SK-N-SH (cell line): ENCODE measurements around the gene NUBP1. TPM values are rescaled to one million over a fixed set of nuclear protein-coding genes. Genes with fewer than 3 reads are reported as not detected.

Experiments used
- CTCF ChIA-PET: fragments of 300-600, 350-600 bp; formaldehyde crosslinking; extraction: SDS; loops from one replicate; lab custom pipeline; 2021; lab: Yijun Ruan, JAX
- POLR2A ChIA-PET: fragments of 350-600 bp; sonication (Branson Sonifier 250); formaldehyde crosslinking; extraction: SDS; loops from one replicate; lab custom pipeline; 2020; ENCODE audit warnings: antibody characterized with exemption, inconsistent platforms; lab: Yijun Ruan, JAX
- DNase-seq: peaks from one replicate; pipeline ENCODE4 v3.0.0; 2012
- H2AFZ ChIP-seq: fragments of 200-600 bp; sonication (generic); 2 replicates; pipeline ENCODE4 v1.8.1; 2016; ENCODE audit warnings: antibody characterized with exemption, mild to moderate bottlenecking, low read depth
- H3F3A ChIP-seq: fragments of 200-600 bp; sonication (generic); replicated peaks from 2 replicates; pipeline ENCODE3; 2016; ENCODE audit warnings: antibody characterized with exemption, mild to moderate bottlenecking; ENCODE audit not compliant: insufficient read depth
- H3K27ac ChIP-seq, 2 experiments: fragments of 200-500 bp in 1 of 2; fragments of 200-600 bp in 1 of 2; sonication (Bioruptor generic) in 1 of 2; sonication (generic), shearing (Covaris generic) in 1 of 2; 2 replicates each; pipeline versions ENCODE4 v1.5.1 to v1.6.1; 2014 to 2016; ENCODE audit warnings: low read depth in 2 of 2, inconsistent platforms in 1 of 2, low read length in 1 of 2, mild to moderate bottlenecking in 1 of 2, mixed read lengths in 1 of 2
- H3K27me3 ChIP-seq: fragments of 200-600 bp; sonication (generic), shearing (Covaris generic); 2 replicates; pipeline ENCODE4 v1.6.1; 2016; ENCODE audit warnings: mixed run types; ENCODE audit not compliant: insufficient read depth
- H3K36me3 ChIP-seq, 2 experiments: fragments of 200-500 bp in 1 of 2; fragments of 200-600 bp in 1 of 2; sonication (Bioruptor generic) in 1 of 2; sonication (generic) in 1 of 2; replicated peaks in 1 of 2; 2 replicates each; pipeline versions ENCODE3 to v1.5.1; 2014 to 2016; ENCODE audit warnings: low read length in 1 of 2, mild to moderate bottlenecking in 1 of 2; ENCODE audit not compliant: insufficient read depth in 2 of 2, control insufficient read depth in 1 of 2
- H3K4me1 ChIP-seq, 2 experiments: fragments of 200-500 bp in 1 of 2; fragments of 200-600 bp in 1 of 2; sonication (Bioruptor generic) in 1 of 2; sonication (generic), shearing (Covaris generic) in 1 of 2; 2 replicates each; pipeline versions ENCODE4 v1.5.1 to v1.6.1; 2014 to 2016; ENCODE audit warnings: low read depth in 1 of 2, low read length in 1 of 2, mixed run types in 1 of 2; ENCODE audit not compliant: insufficient read depth in 2 of 2, control insufficient read depth in 1 of 2
- H3K4me2 ChIP-seq: fragments of 200-600 bp; sonication (generic), shearing (Covaris generic); 2 replicates; pipeline ENCODE4 v1.6.1; 2017; ENCODE audit warnings: mixed run types
- H3K4me3 ChIP-seq, 2 experiments: fragments of 200-500 bp in 1 of 2; fragments of 200-600 bp in 1 of 2; sonication (Bioruptor generic) in 1 of 2; sonication (generic), shearing (Covaris generic) in 1 of 2; 2 replicates each; pipeline versions ENCODE4 v1.5.1 to v1.8.1; 2014 to 2016; ENCODE audit warnings: low read depth in 2 of 2, inconsistent platforms in 1 of 2, low read length in 1 of 2, mild to moderate bottlenecking in 1 of 2, mixed read lengths in 1 of 2, moderate library complexity in 1 of 2
- H3K79me2 ChIP-seq: fragments of 200-600 bp; sonication (generic); 2 replicates; pipeline ENCODE4 v1.8.1; 2017; ENCODE audit warnings: mild to moderate bottlenecking; ENCODE audit not compliant: insufficient read depth
- H3K9ac ChIP-seq: fragments of 200-600 bp; sonication (generic); 2 replicates; pipeline ENCODE4 v1.6.1; 2017; ENCODE audit warnings: mixed run types
- H3K9me2 ChIP-seq: fragments of 200-600 bp; sonication (generic); 2 replicates; pipeline ENCODE4 v1.6.1; 2017; ENCODE audit warnings: mixed run types
- H3K9me3 ChIP-seq: fragments of 200-600 bp; sonication (generic); 2 replicates; pipeline ENCODE4 v1.6.1; 2017; ENCODE audit warnings: mixed run types, mild to moderate bottlenecking, moderate library complexity
- H4K20me1 ChIP-seq: fragments of 200-600 bp; sonication (generic); 2 replicates; pipeline ENCODE4 v1.6.1; 2017; ENCODE audit warnings: mild to moderate bottlenecking, mixed run types; ENCODE audit not compliant: insufficient read depth
- CHD2 ChIP-seq: fragments of 150-350 bp; IDR thresholded peaks from 2 replicates; pipeline ENCODE4 v1.6.1; 2018; ENCODE audit warnings: low read length; ENCODE audit not compliant: partially characterized antibody
- ELF1 ChIP-seq: IDR thresholded peaks from 2 replicates; pipeline ENCODE4 v1.4.0; 2012
- FOXM1 ChIP-seq: IDR thresholded peaks from 2 replicates; pipeline ENCODE4 v1.4.0; 2012; ENCODE audit warnings: low read depth, mild to moderate bottlenecking
- GATA2 ChIP-seq: sonication (generic); formaldehyde crosslinking; IDR thresholded peaks from 2 replicates; pipeline ENCODE4 v1.5.0; 2020; ENCODE audit warnings: mild to moderate bottlenecking, missing genetic modification reagents
- JUND ChIP-seq: IDR thresholded peaks from 2 replicates; pipeline ENCODE4 v1.4.0; 2012
- POLR2AphosphoS5 ChIP-seq: IDR thresholded peaks from 2 replicates; pipeline ENCODE4 v1.6.1; 2012; ENCODE audit warnings: low read depth, low read length
- RAD21 ChIP-seq: IDR thresholded peaks from 2 replicates; pipeline ENCODE4 v1.6.1; 2012; ENCODE audit warnings: mild to moderate bottlenecking, low read length
- RCOR1 ChIP-seq: fragments of 150-350 bp; IDR thresholded peaks from 2 replicates; pipeline ENCODE4 v1.6.1; 2017; ENCODE audit warnings: antibody characterized with exemption, low read length
- RFX5 ChIP-seq: IDR thresholded peaks from 2 replicates; pipeline ENCODE4 v1.6.1; 2012; ENCODE audit warnings: mild to moderate bottlenecking, improper control_type of control experiment, low read length
- RXRA ChIP-seq: IDR thresholded peaks from 2 replicates; pipeline ENCODE4 v1.4.0; 2012; ENCODE audit warnings: low read depth, mild to moderate bottlenecking, borderline replicate concordance
- SMC3 ChIP-seq: IDR thresholded peaks from 2 replicates; pipeline ENCODE4 v1.6.1; 2012; ENCODE audit warnings: low read depth, low read length, improper control_type of control experiment
- TAF1 ChIP-seq: IDR thresholded peaks from 2 replicates; pipeline ENCODE4 v1.6.1; 2012; ENCODE audit warnings: low read depth, mild to moderate bottlenecking, low read length, moderate library complexity, borderline replicate concordance
- YY1 ChIP-seq: IDR thresholded peaks from 2 replicates; pipeline ENCODE4 v1.4.0; 2012; ENCODE audit warnings: low read depth, mild to moderate bottlenecking
- WGBS: methylation state at CpG from one replicate; pipeline ENCODE4 v1.1.6; 2017; ENCODE audit warnings: low lambda C conversion rate; 5-methylcytosine and 5-hydroxymethylcytosine counted together
- polyA plus RNA-seq, 3 experiments: library from polyadenylated mRNA; depleted of rRNA; stranded (reverse); fragments of >200 nt; gene quantifications; 2 replicates each; pipeline ENCODE4 v1.2.3, GENCODE V29; 2012
- TF ChIP-seq, protein P1 (sequence below): IDR thresholded peaks from 2 replicates; pipeline ENCODE4 v1.4.0; 2012; ENCODE audit warnings: low read depth, borderline replicate concordance
- TF ChIP-seq, protein P2 (sequence below): fragments of 150-350 bp; IDR thresholded peaks from 2 replicates; pipeline ENCODE4 v1.6.1; 2016; ENCODE audit warnings: mild to moderate bottlenecking, low read depth, low read length
- TF ChIP-seq, protein P3 (sequence below): IDR thresholded peaks from 2 replicates; pipeline ENCODE4; 2012
- TF ChIP-seq, protein P4 (sequence below): IDR thresholded peaks from 2 replicates; pipeline ENCODE4 v1.4.0; 2012; ENCODE audit warnings: low read depth, borderline replicate concordance
- TF ChIP-seq, protein P5 (sequence below): fragments of 200-600 bp; sonication (generic); IDR thresholded peaks from 2 replicates; pipeline ENCODE4 v1.6.1; 2017; ENCODE audit warnings: antibody characterized with exemption, mild to moderate bottlenecking, moderate library complexity

Gene NUBP1
- polyA plus RNA-seq, 1 of the 3 experiments (the other 2 are of a cell fraction) = 49.8 TPM

DNA sequence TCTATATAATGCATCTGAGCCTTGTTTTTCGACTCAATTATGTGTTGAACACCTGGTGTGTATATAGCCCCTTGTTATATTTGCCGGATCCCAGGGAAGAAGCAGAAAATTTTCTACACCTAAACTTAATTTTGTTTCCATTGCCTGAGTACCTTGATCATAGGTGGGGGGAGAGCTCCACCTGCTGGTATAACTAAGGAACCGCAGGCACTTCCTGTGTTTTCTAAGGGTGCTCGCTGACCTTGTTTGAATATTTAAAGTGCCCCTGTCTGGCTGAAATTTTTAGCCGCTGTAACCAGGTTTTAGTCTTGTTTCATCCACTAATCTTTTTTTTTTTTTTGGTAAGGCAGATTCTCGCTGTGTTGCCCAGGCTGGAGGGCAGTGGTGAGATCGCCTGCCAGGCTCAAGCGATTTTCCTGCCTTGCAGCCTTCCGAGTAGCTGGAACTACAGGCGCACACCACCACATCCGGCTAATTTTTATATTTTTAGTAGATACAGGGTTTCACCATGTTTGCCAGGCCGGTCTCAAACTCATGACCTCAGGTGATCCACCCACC, 6.5 kb upstream of the NUBP1 start:
- DNase-seq = peak; percentile 70

DNA sequence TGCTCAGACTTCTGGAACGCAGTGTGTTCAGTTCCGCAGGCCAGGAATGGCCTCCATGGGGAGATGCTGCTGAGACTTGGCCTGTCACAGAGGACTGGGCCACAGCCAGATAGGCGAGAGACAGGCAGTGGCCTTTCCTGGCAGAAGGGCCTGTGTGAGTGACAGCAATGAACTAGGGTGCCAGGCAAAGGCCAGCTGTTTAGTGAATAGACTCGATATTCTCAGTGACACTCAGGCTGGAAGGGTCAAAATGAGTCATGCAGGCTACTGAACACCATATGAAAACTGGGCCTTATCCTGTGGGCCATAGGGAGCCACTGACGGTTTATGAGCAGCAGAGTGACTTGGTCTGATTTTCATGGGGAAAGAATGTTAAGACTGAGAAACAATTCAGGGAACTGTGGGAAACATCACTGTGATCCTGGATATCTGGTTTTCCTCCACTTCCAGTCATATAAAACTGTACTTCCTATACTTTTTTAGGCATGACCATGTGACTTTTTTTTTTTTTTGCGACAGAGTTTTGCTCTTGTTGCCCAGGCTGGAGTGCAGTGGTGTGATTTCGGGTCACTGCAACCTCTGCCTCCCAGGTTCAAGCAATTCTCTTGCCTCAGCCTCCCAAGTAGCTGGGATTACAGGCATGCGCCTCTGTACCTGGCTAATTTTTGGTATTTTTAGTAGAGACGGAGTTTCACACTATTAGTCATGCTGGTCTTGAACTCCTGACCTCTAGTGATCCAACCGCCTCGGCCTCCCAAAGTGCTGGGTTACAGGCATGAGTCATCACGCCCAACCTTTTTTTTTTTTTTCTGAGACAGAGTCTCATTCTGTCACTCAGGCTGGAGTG, 5.2 kb upstream of the NUBP1 start:
- no peaks in the 10 kb centered on the region for H3K79me2 ChIP-seq
- H3K36me3 ChIP-seq = no peaks in the 10 kb centered on the region
- POLR2A ChIA-PET = no interaction called here
- 0 out of 2 replicates have a peak overlapping the region, but pooled peaks have one; percentile 12 for H2AFZ ChIP-seq
- no peak overlapping the region for H3K9ac ChIP-seq
- H4K20me1 ChIP-seq = no peaks in the 10 kb centered on the region
- H3K27me3 ChIP-seq = no peaks in the 10 kb centered on the region
- H3F3A ChIP-seq = peaks cover 15% of the 10 kb centered on the region
- H3K4me1 ChIP-seq = peaks cover 3 to 23% of the 10 kb centered on the region in 2 experiments; a peak in 2 of 4 replicates
- H3K9me3 ChIP-seq = no peaks in the 10 kb centered on the region
- no peak for DNase-seq
- CTCF ChIA-PET = interaction anchor here (0.7 to 10.8 kb wide), 12 partner anchors 11 to 514 kb away, joined by 3 to 305 read pairs (median 5); partner anchors contain the start of gene EMP2
- 45% methylated on average over 12 of the region's 12 CpGs for WGBS
- no peak overlapping the region for H3K4me3 ChIP-seq
- H3K27ac ChIP-seq = peak overlapping the region; percentile 6 to 63; a peak in 2 of 4 replicates
- H3K4me2 ChIP-seq = no peak overlapping the region
- H3K9me2 ChIP-seq = no peaks in the 10 kb centered on the region
- TF ChIP-seq, protein P1, sequence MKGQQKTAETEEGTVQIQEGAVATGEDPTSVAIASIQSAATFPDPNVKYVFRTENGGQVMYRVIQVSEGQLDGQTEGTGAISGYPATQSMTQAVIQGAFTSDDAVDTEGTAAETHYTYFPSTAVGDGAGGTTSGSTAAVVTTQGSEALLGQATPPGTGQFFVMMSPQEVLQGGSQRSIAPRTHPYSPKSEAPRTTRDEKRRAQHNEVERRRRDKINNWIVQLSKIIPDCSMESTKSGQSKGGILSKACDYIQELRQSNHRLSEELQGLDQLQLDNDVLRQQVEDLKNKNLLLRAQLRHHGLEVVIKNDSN = no peak
- TF ChIP-seq, protein P2, sequence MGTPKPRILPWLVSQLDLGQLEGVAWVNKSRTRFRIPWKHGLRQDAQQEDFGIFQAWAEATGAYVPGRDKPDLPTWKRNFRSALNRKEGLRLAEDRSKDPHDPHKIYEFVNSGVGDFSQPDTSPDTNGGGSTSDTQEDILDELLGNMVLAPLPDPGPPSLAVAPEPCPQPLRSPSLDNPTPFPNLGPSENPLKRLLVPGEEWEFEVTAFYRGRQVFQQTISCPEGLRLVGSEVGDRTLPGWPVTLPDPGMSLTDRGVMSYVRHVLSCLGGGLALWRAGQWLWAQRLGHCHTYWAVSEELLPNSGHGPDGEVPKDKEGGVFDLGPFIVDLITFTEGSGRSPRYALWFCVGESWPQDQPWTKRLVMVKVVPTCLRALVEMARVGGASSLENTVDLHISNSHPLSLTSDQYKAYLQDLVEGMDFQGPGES = no peak
- TF ChIP-seq CHD2 (no peak), ELF1 (no peak), JUND (peak; percentile 87), RCOR1 (no peak), RXRA (peak; percentile 97), RFX5 (no peak), GATA2 (CRISPR knock-in tag) (no peak), FOXM1 (no peak), TAF1 (no peak)
- TF ChIP-seq, protein P3, sequence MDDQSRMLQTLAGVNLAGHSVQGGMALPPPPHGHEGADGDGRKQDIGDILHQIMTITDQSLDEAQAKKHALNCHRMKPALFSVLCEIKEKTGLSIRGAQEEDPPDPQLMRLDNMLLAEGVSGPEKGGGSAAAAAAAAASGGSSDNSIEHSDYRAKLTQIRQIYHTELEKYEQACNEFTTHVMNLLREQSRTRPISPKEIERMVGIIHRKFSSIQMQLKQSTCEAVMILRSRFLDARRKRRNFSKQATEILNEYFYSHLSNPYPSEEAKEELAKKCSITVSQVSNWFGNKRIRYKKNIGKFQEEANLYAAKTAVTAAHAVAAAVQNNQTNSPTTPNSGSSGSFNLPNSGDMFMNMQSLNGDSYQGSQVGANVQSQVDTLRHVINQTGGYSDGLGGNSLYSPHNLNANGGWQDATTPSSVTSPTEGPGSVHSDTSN = peak; percentile 61
- TF ChIP-seq, protein P4, sequence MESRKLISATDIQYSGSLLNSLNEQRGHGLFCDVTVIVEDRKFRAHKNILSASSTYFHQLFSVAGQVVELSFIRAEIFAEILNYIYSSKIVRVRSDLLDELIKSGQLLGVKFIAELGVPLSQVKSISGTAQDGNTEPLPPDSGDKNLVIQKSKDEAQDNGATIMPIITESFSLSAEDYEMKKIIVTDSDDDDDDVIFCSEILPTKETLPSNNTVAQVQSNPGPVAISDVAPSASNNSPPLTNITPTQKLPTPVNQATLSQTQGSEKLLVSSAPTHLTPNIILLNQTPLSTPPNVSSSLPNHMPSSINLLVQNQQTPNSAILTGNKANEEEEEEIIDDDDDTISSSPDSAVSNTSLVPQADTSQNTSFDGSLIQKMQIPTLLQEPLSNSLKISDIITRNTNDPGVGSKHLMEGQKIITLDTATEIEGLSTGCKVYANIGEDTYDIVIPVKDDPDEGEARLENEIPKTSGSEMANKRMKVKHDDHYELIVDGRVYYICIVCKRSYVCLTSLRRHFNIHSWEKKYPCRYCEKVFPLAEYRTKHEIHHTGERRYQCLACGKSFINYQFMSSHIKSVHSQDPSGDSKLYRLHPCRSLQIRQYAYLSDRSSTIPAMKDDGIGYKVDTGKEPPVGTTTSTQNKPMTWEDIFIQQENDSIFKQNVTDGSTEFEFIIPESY = no peak

More for the DNA sequence above, 6.5 kb upstream of the NUBP1 start:
- Histone ChIP-seq H2AFZ (no peak overlapping the region), H3K4me1 (peaks cover 0 to 15% of the 10 kb centered on the region in 2 experiments; a peak in 1 of 4 replicates), H3K4me3 (no peak overlapping the region; a peak in 1 of 4 replicates), H3K27ac (no peak overlapping the region), H3K36me3 (no peaks in the 10 kb centered on the region), H4K20me1 (no peaks in the 10 kb centered on the region), H3K27me3 (no peaks in the 10 kb centered on the region), H3K79me2 (no peaks in the 10 kb centered on the region), H3K9ac (no peak overlapping the region), H3K9me3 (no peaks in the 10 kb centered on the region), H3F3A (peaks cover 10% of the 10 kb centered on the region), H3K9me2 (no peaks in the 10 kb centered on the region), H3K4me2 (no peak overlapping the region)
- ChIA-PET POLR2A (interaction anchor here (0.7 kb wide), 1 partner anchor 90 kb away, joined by 4 read pairs; no protein-coding TSS in a partner anchor), CTCF (interaction anchor here (0.7 to 10.8 kb wide), 23 partner anchors 9 to 513 kb away, joined by 3 to 305 read pairs (median 4); partner anchors contain the start of genes EMP2 and TEKT5)
- TF ChIP-seq RAD21 (peak; percentile 97), ELF1 (peak; percentile 62), SMC3 (peak; percentile 95), POLR2AphosphoS5 (no peak), YY1 (no peak), TAF1 (no peak)
- TF ChIP-seq, protein P5, sequence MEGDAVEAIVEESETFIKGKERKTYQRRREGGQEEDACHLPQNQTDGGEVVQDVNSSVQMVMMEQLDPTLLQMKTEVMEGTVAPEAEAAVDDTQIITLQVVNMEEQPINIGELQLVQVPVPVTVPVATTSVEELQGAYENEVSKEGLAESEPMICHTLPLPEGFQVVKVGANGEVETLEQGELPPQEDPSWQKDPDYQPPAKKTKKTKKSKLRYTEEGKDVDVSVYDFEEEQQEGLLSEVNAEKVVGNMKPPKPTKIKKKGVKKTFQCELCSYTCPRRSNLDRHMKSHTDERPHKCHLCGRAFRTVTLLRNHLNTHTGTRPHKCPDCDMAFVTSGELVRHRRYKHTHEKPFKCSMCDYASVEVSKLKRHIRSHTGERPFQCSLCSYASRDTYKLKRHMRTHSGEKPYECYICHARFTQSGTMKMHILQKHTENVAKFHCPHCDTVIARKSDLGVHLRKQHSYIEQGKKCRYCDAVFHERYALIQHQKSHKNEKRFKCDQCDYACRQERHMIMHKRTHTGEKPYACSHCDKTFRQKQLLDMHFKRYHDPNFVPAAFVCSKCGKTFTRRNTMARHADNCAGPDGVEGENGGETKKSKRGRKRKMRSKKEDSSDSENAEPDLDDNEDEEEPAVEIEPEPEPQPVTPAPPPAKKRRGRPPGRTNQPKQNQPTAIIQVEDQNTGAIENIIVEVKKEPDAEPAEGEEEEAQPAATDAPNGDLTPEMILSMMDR = peak; percentile 96
- 38% methylated on average over 12 of the region's 12 CpGs for WGBS
